GM23338 (cell line): ENCODE data around the gene ATAD2B. TPM values are rescaled to one million over a fixed set of nuclear protein-coding genes. Genes with fewer than 3 reads are reported as not detected.

Source experiments
- ATAC-seq: fragments of 200-7000 bp; cut with Tn5 transposase; 3 replicates; pipeline ENCODE4 v1.9.1; 2020
- DNase-seq: peaks from one replicate; pipeline ENCODE4 v3.0.0-alpha.2; 2015; ENCODE audit warnings: low spot score
- H2AFZ ChIP-seq: fragments of 200-600 bp; sonication (generic); 2 replicates; pipeline ENCODE4 v1.8.0; 2016; ENCODE audit warnings: antibody characterized with exemption, mild to moderate bottlenecking, moderate library complexity
- H3F3A ChIP-seq: fragments of 200-600 bp; sonication (generic); replicated peaks from 2 replicates; pipeline ENCODE4 v1.8.0; 2017; ENCODE audit warnings: antibody characterized with exemption, mixed run types, low read depth
- H3K27ac ChIP-seq: fragments of 200-600 bp; sonication (generic); 2 replicates; pipeline ENCODE4 v1.6.1; 2016; ENCODE audit warnings: low read depth
- H3K27me3 ChIP-seq: fragments of 200-600 bp; sonication (generic); 2 replicates; pipeline ENCODE4 v1.8.0; 2016; ENCODE audit warnings: mild to moderate bottlenecking, mixed run types, moderate library complexity; ENCODE audit not compliant: insufficient read depth
- H3K36me3 ChIP-seq: fragments of 200-600 bp; sonication (generic); 2 replicates; pipeline ENCODE4 v1.8.0; 2016; ENCODE audit warnings: mild to moderate bottlenecking; ENCODE audit not compliant: insufficient read depth
- H3K4me1 ChIP-seq: fragments of 200-600 bp; sonication (generic); 2 replicates; pipeline ENCODE4 v1.8.0; 2016; ENCODE audit warnings: mild to moderate bottlenecking, moderate library complexity; ENCODE audit not compliant: insufficient read depth
- H3K4me2 ChIP-seq: fragments of 200-600 bp; sonication (generic); 2 replicates; pipeline ENCODE4 v1.7.1; 2017; ENCODE audit warnings: mixed run types
- H3K4me3 ChIP-seq: fragments of 200-600 bp; sonication (generic); 2 replicates; pipeline ENCODE4 v1.6.1; 2016; ENCODE audit warnings: mixed run types
- H3K79me2 ChIP-seq: fragments of 200-600 bp; sonication (generic); replicated peaks from 2 replicates; pipeline ENCODE4 v1.8.0; 2017; ENCODE audit warnings: mild to moderate bottlenecking; ENCODE audit not compliant: insufficient read depth
- H3K9me2 ChIP-seq: fragments of 200-600 bp; sonication (generic); 2 replicates; pipeline ENCODE4 v1.8.0; 2017; ENCODE audit not compliant: insufficient read depth
- H4K20me1 ChIP-seq: fragments of 200-600 bp; sonication (generic); replicated peaks from 2 replicates; pipeline ENCODE4 v1.8.0; 2017; ENCODE audit warnings: mild to moderate bottlenecking; ENCODE audit not compliant: insufficient read depth
- H3K27ac Mint-ChIP-seq: 2 replicates; pipeline ENCODE4 v1.8.0; 2020; ENCODE audit warnings: inconsistent platforms, mild to moderate bottlenecking, moderate library complexity, mixed read lengths
- H3K27me3 Mint-ChIP-seq: 3 replicates; pipeline ENCODE4 v1.8.0; 2022; ENCODE audit warnings: low read depth, mild to moderate bottlenecking, moderate library complexity, mixed read lengths, inconsistent platforms; ENCODE audit not compliant: insufficient read depth, poor library complexity
- H3K36me3 Mint-ChIP-seq: 3 replicates; pipeline ENCODE4 v1.8.0; 2021; ENCODE audit warnings: low read depth, mild to moderate bottlenecking, inconsistent platforms, moderate library complexity, mixed read lengths
- H3K4me1 Mint-ChIP-seq: 3 replicates; pipeline ENCODE4 v1.8.0; 2020; ENCODE audit warnings: mild to moderate bottlenecking, inconsistent platforms, mixed read lengths
- H3K4me3 Mint-ChIP-seq: 3 replicates; pipeline ENCODE4 v1.8.0; 2021; ENCODE audit warnings: moderate library complexity, mild to moderate bottlenecking, inconsistent platforms, mixed read lengths
- H3K9me3 Mint-ChIP-seq: 3 replicates; pipeline ENCODE4 v1.8.0; 2020; ENCODE audit warnings: moderate library complexity, mild to moderate bottlenecking, inconsistent platforms, mixed read lengths
- CREB1 ChIP-seq: fragments of 250-450 bp; sonication (Bioruptor Pico); IDR thresholded peaks from 2 replicates; pipeline ENCODE4 v1.5.0; 2020; ENCODE audit warnings: low read depth, mild to moderate bottlenecking, moderate library complexity
- EZH2 ChIP-seq: fragments of 200-600 bp; sonication (generic); IDR thresholded peaks from one replicate; pipeline ENCODE4 v1.8.0; 2017; ENCODE audit warnings: antibody characterized with exemption, mild to moderate bottlenecking, low read depth; ENCODE audit not compliant: unreplicated experiment
- EZH2phosphoT487 ChIP-seq: fragments of 200-600 bp; sonication (generic); IDR thresholded peaks from one replicate; pipeline ENCODE4 v1.8.1; 2018; ENCODE audit warnings: antibody characterized with exemption; ENCODE audit not compliant: unreplicated experiment
- JUNB ChIP-seq: IDR thresholded peaks from one replicate; pipeline ENCODE4 v1.6.1; 2016; ENCODE audit warnings: antibody characterized with exemption; ENCODE audit not compliant: unreplicated experiment
- NANOG ChIP-seq: IDR thresholded peaks from 2 replicates; pipeline ENCODE4 v1.6.1; 2016; ENCODE audit warnings: antibody characterized with exemption, borderline replicate concordance
- STAT1 ChIP-seq: IDR thresholded peaks from one replicate; pipeline ENCODE4 v1.6.1; 2016; ENCODE audit warnings: antibody characterized with exemption; ENCODE audit not compliant: unreplicated experiment
- ZNF114 ChIP-seq: fragments of 250-450 bp; sonication (Bioruptor Pico); IDR thresholded peaks from 2 replicates; pipeline ENCODE4 v1.5.0; 2020; ENCODE audit warnings: mild to moderate bottlenecking, moderate library complexity
- ZNF462 ChIP-seq: fragments of 250-450 bp; sonication (Bioruptor Pico); IDR thresholded peaks from 2 replicates; pipeline ENCODE4 v1.5.0; 2020; ENCODE audit warnings: mild to moderate bottlenecking, moderate library complexity
- polyA plus RNA-seq: library from polyadenylated mRNA; unstranded; fragments of >200 nt; fragmentation: Nextera tagmentation; extraction: Ambion mirVana; gene quantifications from 2 replicates; pipeline ENCODE4 v1.2.1, GENCODE V29; 2016
- total RNA-seq: library from RNA; depleted of rRNA; stranded (reverse); fragments of >200 nt; shearing (Covaris generic); gene quantifications from 2 replicates; pipeline ENCODE4 v1.2.3, GENCODE V29; 2014
- TF ChIP-seq, protein P1 (sequence below): IDR thresholded peaks from 2 replicates; pipeline ENCODE4 v1.6.1; 2016; ENCODE audit warnings: antibody characterized with exemption
- TF ChIP-seq, protein P2 (sequence below): IDR thresholded peaks from one replicate; pipeline ENCODE4 v1.6.1; 2018; ENCODE audit warnings: antibody characterized with exemption; ENCODE audit not compliant: unreplicated experiment
- TF ChIP-seq, protein P3 (sequence below), 2 experiments: fragments of 200-600 bp in 1 of 2; sonication (generic) in 1 of 2; conservative IDR thresholded peaks; 2 replicates each; pipeline versions ENCODE4 v1.5.1 to v1.6.1; 2016 to 2017; ENCODE audit warnings: antibody characterized with exemption in 2 of 2, low read depth in 2 of 2, mild to moderate bottlenecking in 2 of 2, moderate library complexity in 1 of 2

Gene ATAD2B
- total and polyA plus RNA-seq, 2 experiments from 2014 or later: 12.4 to 19.3 TPM

DNA sequence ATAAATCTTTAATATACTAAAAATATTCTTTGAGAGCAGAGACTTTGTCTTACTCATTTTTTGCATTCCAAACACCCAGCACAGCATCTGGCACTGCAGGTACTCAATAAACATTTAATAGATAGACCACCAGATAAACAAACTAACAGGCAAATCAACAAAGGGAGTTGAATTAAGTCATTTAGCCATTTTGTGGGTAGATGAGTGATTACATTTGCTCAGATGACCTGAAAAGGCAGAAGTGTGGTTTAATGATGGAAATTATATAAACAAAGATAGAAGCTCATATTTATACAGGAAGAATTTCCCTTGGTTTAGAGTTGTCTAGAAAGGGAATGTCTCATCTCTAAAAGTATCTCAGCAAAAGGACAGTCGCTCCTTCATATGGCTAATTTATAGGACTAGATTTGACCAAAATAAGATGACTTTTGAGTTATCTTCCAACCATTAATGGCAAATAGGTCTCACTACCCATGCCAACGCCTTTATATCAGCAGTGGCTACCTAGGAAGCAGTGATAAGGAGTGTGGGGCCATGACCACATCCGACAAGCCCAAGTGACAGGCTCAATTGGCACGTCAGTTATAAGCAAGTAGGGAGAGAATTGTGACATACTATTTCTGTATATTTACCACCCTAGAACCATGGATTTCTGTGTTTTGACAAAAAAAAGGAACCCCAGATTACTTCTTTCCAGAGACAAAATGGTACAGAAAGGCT lies 173.5 kb downstream of the ATAD2B start (continued):
- TF ChIP-seq CREB1 (CRISPR knock-in tag): no peak
- no peak for TF ChIP-seq ZNF114 (CRISPR knock-in tag)
- TF ChIP-seq STAT1: no peak

DNA sequence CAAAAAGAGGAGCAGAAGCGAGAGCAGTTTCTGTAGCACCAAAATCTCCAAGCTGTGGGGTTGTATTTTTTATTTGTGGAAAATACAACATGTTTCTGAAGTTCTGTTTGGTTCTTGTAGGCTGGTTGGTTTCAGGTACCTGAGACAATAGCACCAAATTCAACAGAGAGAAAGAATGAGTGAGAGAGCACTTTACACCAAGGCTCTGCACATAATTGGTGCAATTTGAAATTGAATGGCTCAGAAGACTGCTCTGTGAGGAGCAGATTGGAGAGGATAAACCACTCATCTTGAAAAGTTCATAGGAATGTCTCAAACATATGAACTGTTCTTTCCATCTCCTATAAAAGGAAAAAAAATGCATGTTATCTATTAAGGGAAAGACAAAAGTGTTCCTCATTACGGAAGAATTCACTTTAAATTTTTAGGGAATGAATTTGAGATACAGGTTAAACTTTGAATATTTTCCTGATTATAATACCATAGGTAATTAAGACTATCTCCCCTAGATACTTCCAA lies 175.1 kb downstream of the ATAD2B start:
- peak; percentile 64 for ATAC-seq
- TF ChIP-seq, protein P1, sequence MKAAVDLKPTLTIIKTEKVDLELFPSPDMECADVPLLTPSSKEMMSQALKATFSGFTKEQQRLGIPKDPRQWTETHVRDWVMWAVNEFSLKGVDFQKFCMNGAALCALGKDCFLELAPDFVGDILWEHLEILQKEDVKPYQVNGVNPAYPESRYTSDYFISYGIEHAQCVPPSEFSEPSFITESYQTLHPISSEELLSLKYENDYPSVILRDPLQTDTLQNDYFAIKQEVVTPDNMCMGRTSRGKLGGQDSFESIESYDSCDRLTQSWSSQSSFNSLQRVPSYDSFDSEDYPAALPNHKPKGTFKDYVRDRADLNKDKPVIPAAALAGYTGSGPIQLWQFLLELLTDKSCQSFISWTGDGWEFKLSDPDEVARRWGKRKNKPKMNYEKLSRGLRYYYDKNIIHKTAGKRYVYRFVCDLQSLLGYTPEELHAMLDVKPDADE: no peak
- no peak for TF ChIP-seq STAT1
- TF ChIP-seq ZNF114 (CRISPR knock-in tag): no peak
- no peak for TF ChIP-seq EZH2
- TF ChIP-seq EZH2phosphoT487: no peak
- no peak for TF ChIP-seq JUNB
- TF ChIP-seq CREB1 (CRISPR knock-in tag): no peak
- TF ChIP-seq, protein P2, sequence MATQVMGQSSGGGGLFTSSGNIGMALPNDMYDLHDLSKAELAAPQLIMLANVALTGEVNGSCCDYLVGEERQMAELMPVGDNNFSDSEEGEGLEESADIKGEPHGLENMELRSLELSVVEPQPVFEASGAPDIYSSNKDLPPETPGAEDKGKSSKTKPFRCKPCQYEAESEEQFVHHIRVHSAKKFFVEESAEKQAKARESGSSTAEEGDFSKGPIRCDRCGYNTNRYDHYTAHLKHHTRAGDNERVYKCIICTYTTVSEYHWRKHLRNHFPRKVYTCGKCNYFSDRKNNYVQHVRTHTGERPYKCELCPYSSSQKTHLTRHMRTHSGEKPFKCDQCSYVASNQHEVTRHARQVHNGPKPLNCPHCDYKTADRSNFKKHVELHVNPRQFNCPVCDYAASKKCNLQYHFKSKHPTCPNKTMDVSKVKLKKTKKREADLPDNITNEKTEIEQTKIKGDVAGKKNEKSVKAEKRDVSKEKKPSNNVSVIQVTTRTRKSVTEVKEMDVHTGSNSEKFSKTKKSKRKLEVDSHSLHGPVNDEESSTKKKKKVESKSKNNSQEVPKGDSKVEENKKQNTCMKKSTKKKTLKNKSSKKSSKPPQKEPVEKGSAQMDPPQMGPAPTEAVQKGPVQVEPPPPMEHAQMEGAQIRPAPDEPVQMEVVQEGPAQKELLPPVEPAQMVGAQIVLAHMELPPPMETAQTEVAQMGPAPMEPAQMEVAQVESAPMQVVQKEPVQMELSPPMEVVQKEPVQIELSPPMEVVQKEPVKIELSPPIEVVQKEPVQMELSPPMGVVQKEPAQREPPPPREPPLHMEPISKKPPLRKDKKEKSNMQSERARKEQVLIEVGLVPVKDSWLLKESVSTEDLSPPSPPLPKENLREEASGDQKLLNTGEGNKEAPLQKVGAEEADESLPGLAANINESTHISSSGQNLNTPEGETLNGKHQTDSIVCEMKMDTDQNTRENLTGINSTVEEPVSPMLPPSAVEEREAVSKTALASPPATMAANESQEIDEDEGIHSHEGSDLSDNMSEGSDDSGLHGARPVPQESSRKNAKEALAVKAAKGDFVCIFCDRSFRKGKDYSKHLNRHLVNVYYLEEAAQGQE: no peak
- TF ChIP-seq, protein P3, sequence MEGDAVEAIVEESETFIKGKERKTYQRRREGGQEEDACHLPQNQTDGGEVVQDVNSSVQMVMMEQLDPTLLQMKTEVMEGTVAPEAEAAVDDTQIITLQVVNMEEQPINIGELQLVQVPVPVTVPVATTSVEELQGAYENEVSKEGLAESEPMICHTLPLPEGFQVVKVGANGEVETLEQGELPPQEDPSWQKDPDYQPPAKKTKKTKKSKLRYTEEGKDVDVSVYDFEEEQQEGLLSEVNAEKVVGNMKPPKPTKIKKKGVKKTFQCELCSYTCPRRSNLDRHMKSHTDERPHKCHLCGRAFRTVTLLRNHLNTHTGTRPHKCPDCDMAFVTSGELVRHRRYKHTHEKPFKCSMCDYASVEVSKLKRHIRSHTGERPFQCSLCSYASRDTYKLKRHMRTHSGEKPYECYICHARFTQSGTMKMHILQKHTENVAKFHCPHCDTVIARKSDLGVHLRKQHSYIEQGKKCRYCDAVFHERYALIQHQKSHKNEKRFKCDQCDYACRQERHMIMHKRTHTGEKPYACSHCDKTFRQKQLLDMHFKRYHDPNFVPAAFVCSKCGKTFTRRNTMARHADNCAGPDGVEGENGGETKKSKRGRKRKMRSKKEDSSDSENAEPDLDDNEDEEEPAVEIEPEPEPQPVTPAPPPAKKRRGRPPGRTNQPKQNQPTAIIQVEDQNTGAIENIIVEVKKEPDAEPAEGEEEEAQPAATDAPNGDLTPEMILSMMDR (conservative IDR thresholded peaks at IDR 0.05; ENCODE audit: low read depth in 2 of 2): no peak
- no peak for TF ChIP-seq NANOG
- TF ChIP-seq ZNF462 (CRISPR knock-in tag): no peak

More for the DNA sequence above, 175.1 kb downstream of the ATAD2B start:
- DNase-seq: no peak
- peak overlapping the region; percentile 92 for H3K27ac Mint-ChIP-seq
- peak overlapping the region; percentile 54 for H3K4me2 ChIP-seq
- peaks cover 25% of the 10 kb centered on the region for H3K4me1 ChIP-seq
- H3K36me3 ChIP-seq: no peaks in the 10 kb centered on the region
- H3K27me3 ChIP-seq: no peaks in the 10 kb centered on the region
- no peaks in the 10 kb centered on the region for H3K27me3 Mint-ChIP-seq
- peak overlapping the region; percentile 17; the same call in 1 of the 2 replicates for H3K4me3 ChIP-seq
- peaks cover 3% of the 10 kb centered on the region; the same call in 2 of the 3 replicates for H3K36me3 Mint-ChIP-seq
- H2AFZ ChIP-seq: no peak overlapping the region
- peak overlapping the region; percentile 75 for H3K27ac ChIP-seq
- no peaks in the 10 kb centered on the region for H3K9me3 Mint-ChIP-seq
- H3F3A ChIP-seq: no peaks in the 10 kb centered on the region
- peaks cover 33% of the 10 kb centered on the region for H3K4me1 Mint-ChIP-seq
- H3K9me2 ChIP-seq: no peaks in the 10 kb centered on the region
- H3K79me2 ChIP-seq: no peaks in the 10 kb centered on the region
- peak overlapping the region; percentile 20; the same call in 1 of the 3 replicates for H3K4me3 Mint-ChIP-seq
- H4K20me1 ChIP-seq: no peaks in the 10 kb centered on the region
